GM19043 (cell line): ENCODE measurements around the gene KRT1.

ENCODE experiments used
- ATAC-seq: cut with Tn5 transposase; IDR thresholded peaks from one replicate; pipeline ENCODE4 v1.9.1; 2021; ENCODE audit warnings: low read depth; ENCODE audit not compliant: unreplicated experiment

Gene KRT1

GRCh38 chr12:52643233-52644077, 36.8 kb downstream of the KRT1 start:
- no peak for ATAC-seq

GRCh38 chr12:52641468-52641867, 38.7 kb downstream of the KRT1 start:
- no peak for ATAC-seq

GRCh38 chr12:52637299-52637698, 42.9 kb downstream of the KRT1 start:
- no peak for ATAC-seq

- ATAC-seq = no peak
These were observed 43.5 kb downstream of the KRT1 start for GRCh38 chr12:52636592-52637258.

GRCh38 chr12:52636189-52636588, 44.0 kb downstream of the KRT1 start:
- no peak for ATAC-seq

- ATAC-seq = no peak
These were observed 45.7 kb downstream of the KRT1 start for GRCh38 chr12:52634266-52635056.

- no peak for ATAC-seq
These were observed 46.8 kb downstream of the KRT1 start for GRCh38 chr12:52633383-52633782.

GRCh38 chr12:52632656-52633055, 47.6 kb downstream of the KRT1 start:
- no peak for ATAC-seq

- no peak for ATAC-seq
These were observed 48.3 kb downstream of the KRT1 start for GRCh38 chr12:52631676-52632459.

- ATAC-seq = no peak
These were observed 48.9 kb downstream of the KRT1 start for GRCh38 chr12:52631264-52631663.

- no peak for ATAC-seq
These were observed 49.5 kb downstream of the KRT1 start for GRCh38 chr12:52630599-52631200.

GRCh38 chr12:52630008-52630500, 50.2 kb downstream of the KRT1 start:
- no peak for ATAC-seq

- ATAC-seq = no peak
These were observed 50.8 kb downstream of the KRT1 start for GRCh38 chr12:52629281-52630007.

- ATAC-seq = no peak
These were observed 51.4 kb downstream of the KRT1 start for GRCh38 chr12:52628841-52629240.

GRCh38 chr12:52628111-52628507, 52.1 kb downstream of the KRT1 start:
- ATAC-seq = no peak

GRCh38 chr12:52627395-52628110, 52.7 kb downstream of the KRT1 start:
- no peak for ATAC-seq
